ENCODE measurements around the gene FFAR3.

GRCh38 chr19:35392742-35393715 lies 34.8 kb downstream of the FFAR3 start:
- TF ChIP-seq CTCF (IDR thresholded peaks at IDR 0.05; ENCODE audit: low read length) (no peak), EZH2phosphoT487 (IDR thresholded peaks at IDR 0.05; ENCODE audit: low read length) (no peak), EZH2 (optimal IDR thresholded peaks at IDR 0.05; ENCODE audit: low read depth, low read length) (no peak)

Data from MM.1S (cell line).